Type B pancreatic cell (in vitro differentiated cells): ENCODE results near the gene RARRES2. TPM values are rescaled to one million over a fixed set of nuclear protein-coding genes. Genes with fewer than 3 reads are reported as not detected.

Source experiments
- DNase-seq: peaks from one replicate; pipeline ENCODE4 v3.0.0; 2021; ENCODE audit warnings: mixed read lengths; ENCODE audit not compliant: unreplicated experiment; ENCODE audit errors: extremely low spot score
- H3K27ac Mint-ChIP-seq: 2 replicates; pipeline ENCODE4 v1.8.0; 2021; ENCODE audit warnings: mild to moderate bottlenecking, mixed read lengths
- H3K27me3 Mint-ChIP-seq: 2 replicates; pipeline ENCODE4 v1.8.0; 2021; ENCODE audit warnings: mixed read lengths
- H3K36me3 Mint-ChIP-seq: 2 replicates; pipeline ENCODE4 v1.8.0; 2021; ENCODE audit warnings: mixed read lengths
- H3K4me1 Mint-ChIP-seq: one replicate; pipeline ENCODE4 v1.8.0; 2021; ENCODE audit warnings: mixed read lengths; ENCODE audit not compliant: unreplicated experiment
- H3K4me3 Mint-ChIP-seq: 2 replicates; pipeline ENCODE4 v1.8.0; 2021; ENCODE audit warnings: mild to moderate bottlenecking, mixed read lengths
- H3K9me3 Mint-ChIP-seq: 2 replicates; pipeline ENCODE4 v1.8.0; 2021; ENCODE audit warnings: mixed read lengths
- total RNA-seq: library from RNA; stranded (reverse); gene quantifications from 2 replicates; pipeline ENCODE4 v1.2.1, GENCODE V29; 2021; ENCODE audit warnings: low replicate concordance
- TF ChIP-seq, protein P1 (sequence below): fragments of 200-600 bp; sonication (generic); conservative IDR thresholded peaks from 2 replicates; pipeline ENCODE4 v1.5.0; 2021; ENCODE audit warnings: antibody characterized with exemption, mild to moderate bottlenecking

The RARRES2 gene
- total RNA-seq, 1 donor from 2014 or later, result 109 TPM

DNA sequence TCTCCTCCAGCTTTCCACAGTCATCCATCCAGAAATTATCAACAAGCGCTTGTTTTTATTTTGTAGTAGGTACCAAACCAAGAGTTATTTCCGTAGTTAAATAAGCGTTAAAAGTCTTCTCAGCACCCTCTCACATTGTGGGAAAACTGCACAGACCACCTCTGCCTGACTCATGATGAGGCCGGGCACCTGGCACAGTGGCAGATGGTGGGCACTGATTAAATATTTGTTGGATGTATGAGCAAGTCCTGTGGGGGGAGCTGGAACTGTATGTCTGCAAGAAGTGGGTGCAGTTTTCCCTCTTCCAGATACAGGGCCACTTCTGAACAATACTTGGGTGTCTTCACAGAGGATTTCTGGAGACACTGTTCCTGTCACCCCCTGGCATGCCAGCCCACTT is 21.9 kb upstream of the RARRES2 start:
- DNase-seq, result no peak
- H3K4me3 Mint-ChIP-seq, result peak overlapping the region; percentile 10
- H3K36me3 Mint-ChIP-seq, result no peaks in the 10 kb centered on the region
- TF ChIP-seq, protein P1, sequence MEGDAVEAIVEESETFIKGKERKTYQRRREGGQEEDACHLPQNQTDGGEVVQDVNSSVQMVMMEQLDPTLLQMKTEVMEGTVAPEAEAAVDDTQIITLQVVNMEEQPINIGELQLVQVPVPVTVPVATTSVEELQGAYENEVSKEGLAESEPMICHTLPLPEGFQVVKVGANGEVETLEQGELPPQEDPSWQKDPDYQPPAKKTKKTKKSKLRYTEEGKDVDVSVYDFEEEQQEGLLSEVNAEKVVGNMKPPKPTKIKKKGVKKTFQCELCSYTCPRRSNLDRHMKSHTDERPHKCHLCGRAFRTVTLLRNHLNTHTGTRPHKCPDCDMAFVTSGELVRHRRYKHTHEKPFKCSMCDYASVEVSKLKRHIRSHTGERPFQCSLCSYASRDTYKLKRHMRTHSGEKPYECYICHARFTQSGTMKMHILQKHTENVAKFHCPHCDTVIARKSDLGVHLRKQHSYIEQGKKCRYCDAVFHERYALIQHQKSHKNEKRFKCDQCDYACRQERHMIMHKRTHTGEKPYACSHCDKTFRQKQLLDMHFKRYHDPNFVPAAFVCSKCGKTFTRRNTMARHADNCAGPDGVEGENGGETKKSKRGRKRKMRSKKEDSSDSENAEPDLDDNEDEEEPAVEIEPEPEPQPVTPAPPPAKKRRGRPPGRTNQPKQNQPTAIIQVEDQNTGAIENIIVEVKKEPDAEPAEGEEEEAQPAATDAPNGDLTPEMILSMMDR, result no peak
- H3K4me1 Mint-ChIP-seq, result peaks cover 42% of the 10 kb centered on the region
- H3K27me3 Mint-ChIP-seq, result no peaks in the 10 kb centered on the region
- H3K27ac Mint-ChIP-seq, result no peak overlapping the region
- no peaks in the 10 kb centered on the region for H3K9me3 Mint-ChIP-seq

DNA sequence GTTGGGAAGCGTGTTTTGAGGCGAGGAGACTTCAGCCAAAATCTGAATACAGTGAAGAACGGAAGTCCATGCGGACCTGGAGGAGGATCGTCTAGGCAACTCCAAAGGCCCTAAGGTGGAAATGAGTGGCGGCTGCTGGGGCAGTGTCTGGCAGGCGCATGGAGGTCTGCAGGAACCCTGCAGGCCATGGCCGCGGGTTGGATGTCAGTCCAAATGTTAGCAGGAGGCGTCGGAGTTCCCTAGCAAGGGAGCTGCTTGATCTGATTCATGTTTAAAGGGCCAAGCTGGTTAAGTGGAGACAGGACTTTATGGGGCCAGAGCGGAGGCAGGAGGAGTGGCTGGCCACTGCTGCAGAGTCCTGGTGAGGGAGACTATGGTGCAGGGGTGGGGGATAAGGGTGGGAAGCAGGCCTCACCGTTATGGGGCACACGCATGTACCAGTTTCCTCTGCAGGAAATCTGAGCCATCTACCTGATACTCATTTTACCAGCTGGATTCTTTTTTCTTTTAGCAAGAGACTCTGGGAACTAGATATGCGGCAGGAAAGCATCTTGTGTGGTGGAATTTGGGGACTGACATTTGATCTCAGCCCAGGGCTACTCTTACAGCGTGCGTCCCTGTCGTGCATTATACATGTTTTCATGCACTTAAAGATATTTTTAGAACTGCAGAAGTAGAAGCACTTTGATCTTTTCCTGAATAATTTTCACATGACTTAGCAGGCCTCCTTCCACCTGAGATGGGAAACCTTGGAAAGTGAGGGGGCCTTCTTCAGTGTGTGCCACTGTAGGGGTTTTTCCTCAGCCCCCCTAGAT is 20.6 kb upstream of the RARRES2 start:
- no peaks in the 10 kb centered on the region for H3K27me3 Mint-ChIP-seq

DNA sequence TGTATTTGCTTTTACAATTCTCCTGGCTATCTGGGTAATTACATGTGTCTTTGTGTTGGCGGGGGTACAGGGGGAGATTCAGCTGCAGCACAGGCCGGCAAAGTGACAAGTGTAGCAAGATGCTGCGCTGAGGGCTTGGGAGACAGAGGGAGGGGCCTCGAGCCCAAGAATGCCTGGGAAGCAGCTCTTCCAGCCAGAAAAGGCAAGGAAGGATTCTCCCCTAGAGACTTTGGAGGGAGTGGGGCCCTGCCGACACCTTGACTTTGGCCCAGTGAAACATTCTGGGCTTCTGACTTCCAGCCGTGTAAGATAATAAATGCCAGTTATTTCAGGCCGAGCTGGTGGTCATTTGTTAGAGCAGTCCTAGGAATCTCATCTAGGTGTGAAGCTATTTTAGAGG is 20.0 kb upstream of the RARRES2 start:
- no peak overlapping the region for H3K4me3 Mint-ChIP-seq
- no peaks in the 10 kb centered on the region for H3K27me3 Mint-ChIP-seq
- TF ChIP-seq, protein P1, result no peak
- peaks cover 40% of the 10 kb centered on the region for H3K4me1 Mint-ChIP-seq
- no peaks in the 10 kb centered on the region for H3K36me3 Mint-ChIP-seq
- H3K9me3 Mint-ChIP-seq, result no peaks in the 10 kb centered on the region
- no peak for DNase-seq
- H3K27ac Mint-ChIP-seq, result no peak overlapping the region

More for the DNA sequence above, 20.6 kb upstream of the RARRES2 start:
- H3K27ac Mint-ChIP-seq, result no peak overlapping the region
- H3K36me3 Mint-ChIP-seq, result no peaks in the 10 kb centered on the region
- no peak for DNase-seq
- peaks cover 37% of the 10 kb centered on the region for H3K4me1 Mint-ChIP-seq
- no peak overlapping the region for H3K4me3 Mint-ChIP-seq
- no peaks in the 10 kb centered on the region for H3K9me3 Mint-ChIP-seq
- TF ChIP-seq, protein P1, result no peak

DNA sequence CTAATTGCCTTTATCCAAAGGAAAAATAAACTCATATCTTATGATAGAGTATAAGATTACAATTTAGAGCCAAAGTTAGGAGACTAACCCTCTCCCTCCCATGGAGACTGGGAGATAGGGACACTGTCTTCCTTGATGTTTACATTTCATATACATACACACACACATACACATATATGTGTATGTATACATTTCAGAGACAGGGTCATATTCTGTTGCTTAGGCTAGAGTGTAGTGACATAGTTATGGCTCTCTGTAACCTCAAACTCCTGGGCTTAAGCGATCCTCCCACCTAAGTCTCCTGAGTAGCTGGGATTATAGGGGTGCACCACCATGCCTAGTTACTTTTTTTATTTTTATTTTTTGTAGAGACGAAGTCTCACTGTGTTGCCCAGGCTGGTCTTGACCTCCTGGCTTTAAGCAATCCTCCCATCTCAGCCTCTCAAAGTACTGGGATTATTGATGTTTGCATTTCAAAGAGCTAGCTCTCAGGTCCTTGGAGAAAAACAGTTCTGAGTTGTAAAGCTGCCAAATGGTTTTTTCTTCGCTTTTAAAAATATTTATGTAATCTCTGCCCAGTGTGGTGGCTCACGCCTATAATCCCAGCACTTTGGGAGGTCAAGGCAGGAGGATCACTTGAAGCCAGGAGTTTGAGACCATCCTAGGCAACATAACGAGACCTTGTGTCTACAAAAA is 19.1 kb upstream of the RARRES2 start:
- TF ChIP-seq, protein P1, result no peak
- Mint-ChIP-seq H3K36me3 (no peaks in the 10 kb centered on the region), H3K4me1 (peaks cover 40% of the 10 kb centered on the region)

GRCh38 chr7:150359622-150360362 is 18.4 kb upstream of the RARRES2 start:
- no peaks in the 10 kb centered on the region for H3K36me3 Mint-ChIP-seq
- no peak for DNase-seq
- H3K27me3 Mint-ChIP-seq, result no peaks in the 10 kb centered on the region
- peak overlapping the region; percentile 51 for H3K27ac Mint-ChIP-seq
- H3K4me1 Mint-ChIP-seq, result peaks cover 43% of the 10 kb centered on the region
- TF ChIP-seq, protein P1, result no peak
- H3K4me3 Mint-ChIP-seq, result no peak overlapping the region
- no peaks in the 10 kb centered on the region for H3K9me3 Mint-ChIP-seq

More for the DNA sequence above, 19.1 kb upstream of the RARRES2 start:
- Mint-ChIP-seq H3K27ac (peak overlapping the region; percentile 51), H3K4me3 (no peak overlapping the region), H3K27me3 (no peaks in the 10 kb centered on the region), H3K9me3 (no peaks in the 10 kb centered on the region)
- no peak for DNase-seq
